ENCODE measurements around the gene SAMD4B.
"Not testable (repeated sequence)": the region's sequence is repeated elsewhere in the genome, so short reads cannot be mapped to it uniquely, and the experiment has no call there.

Gene SAMD4B

DNA sequence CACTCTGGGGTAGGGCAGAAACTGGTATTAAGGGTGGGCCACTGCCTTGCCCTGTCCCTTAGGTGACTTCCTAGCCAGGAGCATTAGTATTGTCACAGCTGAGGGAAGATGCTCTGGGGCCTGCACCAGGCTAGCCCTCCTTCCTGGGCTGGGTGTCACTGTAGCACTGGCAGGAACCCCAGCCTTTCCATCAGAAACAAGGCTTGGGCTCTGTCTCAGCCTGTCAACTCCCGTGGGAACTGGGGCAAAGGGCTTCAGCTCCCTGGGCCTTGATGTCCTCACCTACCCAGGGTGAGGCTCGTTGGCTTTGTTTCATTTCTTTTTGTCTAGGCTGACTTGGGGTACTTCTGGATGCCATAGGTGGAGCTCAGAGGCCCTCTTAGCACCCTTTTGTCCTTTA, 30.7 kb downstream of the SAMD4B start:
- DNase-seq, result no peak

DNA sequence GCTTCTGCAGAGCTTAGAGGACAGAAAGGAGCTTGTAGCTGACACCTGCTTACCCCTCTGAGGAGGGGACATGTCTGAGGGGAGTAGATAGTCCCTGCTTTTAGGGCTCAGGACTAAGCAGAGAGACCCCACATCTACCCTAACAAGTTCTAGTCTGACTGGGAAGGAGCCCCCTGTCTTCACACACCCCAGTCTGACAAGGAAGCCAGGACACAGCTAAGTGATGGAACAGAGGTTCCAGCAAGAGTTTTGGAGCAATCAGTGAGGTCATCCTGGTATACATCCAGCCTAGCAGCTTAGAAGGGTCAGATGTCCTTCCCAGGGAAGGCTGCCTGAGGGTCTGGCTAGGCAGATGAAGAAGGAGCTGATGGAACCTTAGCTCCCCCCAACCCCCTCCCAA, 33.7 kb downstream of the SAMD4B start:
- DNase-seq, result no peak

DNA sequence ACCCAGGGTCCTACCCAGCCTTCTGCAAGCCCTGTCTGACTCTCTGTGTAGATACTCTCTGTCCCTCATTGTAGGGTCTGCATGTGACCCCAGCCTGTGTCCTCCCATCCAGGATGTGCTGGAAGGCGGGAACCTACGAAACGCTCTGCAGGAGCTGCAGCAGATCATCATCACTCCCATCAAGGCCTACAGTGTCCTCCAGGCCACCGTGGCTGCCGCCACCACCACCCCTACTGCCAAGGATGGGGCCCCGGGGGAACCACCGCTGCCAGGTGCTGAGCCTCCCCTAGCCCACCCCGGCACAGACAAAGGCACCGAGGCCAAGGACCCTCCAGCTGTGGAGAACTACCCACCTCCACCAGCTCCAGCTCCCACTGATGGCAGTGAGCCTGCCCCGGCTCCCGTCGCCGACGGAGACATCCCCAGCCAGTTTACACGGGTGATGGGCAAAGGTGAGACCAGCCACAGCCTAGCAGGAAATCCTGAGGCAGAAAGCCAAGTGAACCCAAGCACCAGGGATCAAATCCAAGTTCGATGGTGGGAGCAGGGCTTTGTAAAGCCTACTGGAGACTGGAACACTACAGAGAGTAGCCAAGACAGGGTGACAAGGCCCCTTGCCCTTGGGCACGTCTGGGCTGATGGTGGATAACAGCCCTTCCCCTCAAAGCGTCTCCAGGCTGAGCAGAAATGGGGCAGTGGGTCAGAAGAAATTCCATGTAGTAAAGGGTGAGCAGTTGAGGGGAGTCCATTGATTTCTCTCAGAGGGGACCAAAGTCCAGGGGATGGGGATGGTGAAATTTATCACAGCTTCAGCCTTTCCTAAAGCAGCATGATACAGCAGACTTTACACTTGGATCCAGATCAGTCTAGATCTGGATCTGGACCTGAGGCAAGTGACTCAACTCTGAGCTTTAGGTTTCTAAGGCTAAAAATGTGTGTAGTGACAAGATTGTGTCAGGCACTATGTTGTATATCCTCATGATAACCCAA, 35.4 kb downstream of the SAMD4B start:
- DNase-seq, result no peak

DNA sequence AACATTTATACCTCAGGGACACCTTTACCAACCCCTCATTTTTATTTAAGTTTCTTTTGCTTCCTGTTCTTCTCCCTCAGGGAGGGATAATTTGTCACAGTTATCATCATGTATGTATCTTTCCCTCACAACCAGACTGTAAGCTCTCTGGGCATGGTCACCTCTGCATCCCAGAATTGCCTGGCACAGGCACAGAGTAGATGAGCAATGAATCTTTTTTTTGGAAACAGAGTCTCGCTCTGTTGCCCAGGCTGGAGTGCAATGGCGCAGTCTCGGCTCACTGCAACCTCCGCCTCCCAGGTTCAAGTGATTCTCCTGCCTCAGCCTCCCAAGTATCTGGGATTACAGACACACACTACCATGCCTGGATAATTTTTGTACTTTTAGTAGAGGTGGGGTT, 37.1 kb downstream of the SAMD4B start:
- DNase-seq, result not testable (repeated sequence)

DNA sequence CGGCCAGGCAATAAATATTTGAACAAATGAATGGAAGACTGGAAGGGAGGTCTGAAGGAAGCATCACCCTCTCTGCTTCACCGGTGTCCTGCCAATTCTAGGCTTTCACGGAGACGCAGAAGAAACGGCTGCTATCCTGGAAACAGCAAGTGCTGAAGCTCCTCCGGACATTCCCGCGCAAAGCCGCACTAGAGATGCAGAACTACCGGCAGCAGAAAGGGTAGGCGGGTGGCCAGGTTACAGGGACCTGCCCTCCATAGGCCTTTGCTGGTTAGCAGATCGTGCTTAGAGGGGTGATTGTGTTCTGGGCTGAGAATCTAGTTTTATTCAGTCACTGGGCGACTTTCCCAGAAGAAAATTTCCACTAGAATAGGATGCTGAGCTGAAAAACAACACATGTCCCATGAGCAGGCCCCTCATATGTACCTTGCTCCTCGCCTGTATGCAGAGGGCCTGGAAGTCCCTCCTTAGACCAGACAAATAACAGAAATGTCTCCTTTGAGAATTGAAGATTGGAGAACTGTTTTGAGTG, 37.7 kb downstream of the SAMD4B start:
- DNase-seq, result no peak

DNA sequence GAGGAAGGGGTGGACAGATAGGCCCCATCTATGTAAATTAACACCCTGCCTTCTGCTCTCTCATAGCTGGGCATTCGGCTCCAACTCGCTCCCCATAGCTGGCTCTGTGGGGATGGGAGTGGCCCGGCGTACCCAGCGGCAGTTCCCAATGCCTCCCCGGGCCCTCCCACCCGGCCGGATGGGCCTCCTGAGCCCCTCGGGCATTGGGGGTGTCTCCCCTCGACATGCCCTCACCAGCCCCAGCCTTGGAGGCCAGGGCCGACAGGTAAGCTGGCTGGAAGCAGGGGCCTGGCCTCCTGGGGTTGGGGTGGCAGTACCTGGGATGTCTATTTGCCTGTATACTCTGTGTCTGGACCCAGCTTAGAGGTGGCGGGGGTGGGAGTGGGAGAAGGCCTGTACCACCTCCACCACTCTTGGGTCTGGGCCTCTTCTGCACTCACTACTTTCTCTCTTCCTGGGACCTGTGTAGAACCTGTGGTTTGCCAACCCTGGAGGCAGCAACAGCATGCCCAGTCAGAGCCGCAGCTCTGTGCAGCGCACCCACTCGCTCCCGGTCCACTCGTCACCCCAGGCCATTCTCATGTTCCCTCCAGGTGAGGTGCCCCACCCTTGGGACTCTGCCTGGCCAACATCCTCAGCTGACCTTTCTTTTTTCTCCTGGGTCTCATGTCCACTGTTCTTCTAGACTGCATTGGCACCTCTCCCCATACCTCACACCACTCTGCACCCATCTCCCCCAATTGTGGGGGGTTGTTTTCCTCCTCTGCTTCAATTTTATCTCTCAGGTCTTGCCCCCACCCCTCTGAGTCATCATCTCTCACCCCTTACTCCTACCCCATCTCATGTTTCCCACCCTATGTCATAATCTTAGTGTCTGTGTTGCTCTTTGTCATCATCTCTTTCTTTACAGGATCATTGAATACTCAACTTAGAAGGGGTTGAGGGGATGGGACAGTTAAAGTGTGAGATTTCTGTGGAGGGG, 38.6 kb downstream of the SAMD4B start:
- DNase-seq, result no peak

DNA sequence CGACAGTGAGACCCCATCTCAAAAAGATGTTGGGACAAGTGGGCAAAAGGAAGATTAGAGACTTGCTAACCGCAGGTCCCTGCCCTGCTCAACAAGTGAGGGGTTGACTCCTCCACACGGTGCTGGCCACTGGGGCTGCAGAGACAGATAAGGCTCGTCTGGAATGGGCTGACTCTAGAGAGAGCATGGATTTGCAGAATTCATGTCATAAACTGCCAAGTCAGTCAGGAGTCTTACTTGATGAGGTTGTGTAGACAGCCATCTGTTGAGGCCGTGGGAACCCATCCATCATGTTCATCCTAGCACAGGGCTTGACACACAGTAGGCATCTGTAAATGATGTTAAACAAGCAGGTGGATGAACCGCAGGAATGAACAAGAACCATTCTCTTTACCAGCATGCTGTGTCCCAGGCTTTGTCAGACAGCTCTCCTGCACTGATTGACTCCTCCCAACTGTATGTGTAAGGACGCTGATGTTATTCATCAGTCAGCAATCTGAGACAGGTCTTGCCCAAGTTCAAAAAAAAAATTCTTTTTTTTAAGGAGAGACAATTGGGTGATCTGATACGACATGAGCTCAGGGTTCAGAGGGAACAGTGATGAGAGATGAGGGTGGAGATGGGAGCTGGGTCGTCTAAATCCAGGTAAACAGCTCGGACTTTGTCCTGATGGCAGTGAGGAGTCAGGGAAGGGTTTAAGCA, 39.8 kb downstream of the SAMD4B start:
- no peak for DNase-seq

DNA sequence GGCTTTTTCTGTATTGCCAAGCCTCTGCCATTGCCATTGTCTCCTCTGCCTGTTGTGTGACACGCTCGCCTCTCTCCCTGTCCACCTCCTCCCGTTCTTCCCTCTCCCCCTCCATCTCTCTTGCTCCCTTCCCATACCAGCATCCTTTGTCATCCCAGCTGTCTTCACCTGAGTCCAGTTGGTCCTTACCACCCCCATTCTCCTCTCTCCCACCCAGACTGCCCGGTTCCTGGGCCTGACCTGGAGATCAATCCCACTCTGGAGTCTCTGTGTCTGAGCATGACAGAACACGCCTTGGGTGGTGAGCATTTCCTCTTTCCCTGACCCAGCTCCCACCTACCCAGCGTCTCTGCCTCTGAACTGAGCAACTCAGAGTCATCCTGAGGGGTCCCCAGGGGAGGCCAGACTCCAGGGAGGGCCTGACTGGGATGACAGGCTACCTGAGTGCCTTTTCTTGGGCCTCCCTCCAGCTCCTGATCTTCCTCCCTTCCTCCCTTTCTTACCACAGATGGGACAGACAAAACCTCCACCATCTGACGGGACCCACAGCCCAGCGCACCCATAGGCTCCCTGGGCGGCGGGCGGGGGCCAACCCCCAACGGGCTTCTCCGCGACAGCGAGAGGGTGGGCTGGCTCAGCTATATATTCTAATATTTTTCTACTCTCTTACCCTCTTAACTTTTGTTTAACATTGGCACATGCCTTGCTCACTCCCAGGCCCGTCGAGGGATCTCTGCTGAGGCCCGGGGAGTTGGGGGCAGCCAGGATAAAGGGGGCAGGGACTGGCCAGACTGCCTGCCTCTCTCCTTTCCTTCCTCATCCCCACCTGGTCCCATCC, 41.0 kb downstream of the SAMD4B start:
- no peak for DNase-seq

DNA sequence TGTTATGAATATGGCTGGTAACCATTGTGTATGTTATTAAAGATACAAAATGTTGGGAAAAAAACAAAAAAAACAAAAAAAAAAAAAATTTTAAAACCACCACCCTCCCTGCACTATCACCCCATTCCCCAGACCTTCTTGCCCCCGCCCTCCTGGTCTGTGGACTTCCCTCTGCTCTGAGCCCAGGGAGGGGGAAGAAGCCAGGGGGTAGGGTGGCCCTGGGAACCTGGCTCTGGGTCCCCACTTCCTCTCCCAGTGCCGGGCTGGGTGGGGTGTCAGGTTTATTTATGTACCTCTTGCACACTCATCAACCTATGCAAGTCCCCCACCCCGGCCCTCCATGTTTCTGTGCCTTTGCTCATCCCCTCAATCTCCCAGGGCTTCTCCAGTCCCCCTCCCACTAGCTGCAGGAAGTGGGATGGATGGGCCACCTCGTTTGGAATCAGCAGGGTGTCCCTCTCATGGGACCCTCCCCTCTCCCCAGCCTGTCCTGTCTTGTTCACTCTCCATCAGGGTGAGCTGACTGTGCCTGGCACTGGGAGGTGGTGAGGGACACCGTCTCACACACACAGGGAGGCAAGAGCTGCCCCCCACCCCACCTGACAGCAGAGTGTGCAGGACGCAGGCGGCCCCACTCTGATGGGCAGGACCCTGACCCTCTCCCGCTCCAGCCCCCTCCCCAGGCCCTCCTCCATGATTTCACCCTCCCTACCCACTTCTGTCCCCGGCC, 42.8 kb downstream of the SAMD4B start:
- DNase-seq, result no peak

DNA sequence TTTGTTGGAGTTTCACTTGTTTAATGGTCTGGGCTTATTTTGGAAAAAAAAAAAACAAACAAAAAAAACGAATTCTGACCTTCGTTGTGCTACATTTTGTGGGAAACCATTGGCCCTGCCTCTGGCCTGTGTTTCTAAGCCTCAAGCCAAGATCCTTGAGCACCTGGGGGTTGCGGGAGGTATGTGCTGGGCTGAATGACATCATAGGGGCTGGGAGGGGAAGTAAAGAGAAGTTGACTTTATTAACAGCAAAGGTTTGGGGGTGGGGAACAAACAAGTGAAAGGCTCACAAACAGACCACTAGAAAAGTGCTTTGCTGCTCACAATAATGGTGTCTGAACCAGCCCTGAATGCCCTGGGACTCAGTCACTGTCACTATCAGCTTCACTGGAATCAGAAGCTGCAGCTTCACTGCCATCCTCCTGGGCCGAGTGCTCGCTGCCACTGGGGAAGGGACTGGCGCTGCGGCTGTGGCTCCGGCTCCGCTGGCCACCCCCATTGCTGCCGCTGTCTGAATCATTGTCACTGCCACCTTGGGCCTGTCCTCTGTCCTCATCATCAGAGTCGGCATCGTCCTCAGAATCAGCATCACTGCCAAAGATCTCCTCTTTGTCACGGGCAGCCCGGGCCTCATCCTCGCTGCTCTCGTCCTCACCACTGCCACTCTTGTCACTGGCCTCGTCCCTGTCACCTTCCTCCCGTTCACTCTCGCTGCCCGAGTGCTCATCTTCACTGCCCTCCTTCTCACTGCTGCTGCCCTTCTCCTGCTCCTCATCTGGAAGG, 43.6 kb downstream of the SAMD4B start:
- no peak for DNase-seq

DNA sequence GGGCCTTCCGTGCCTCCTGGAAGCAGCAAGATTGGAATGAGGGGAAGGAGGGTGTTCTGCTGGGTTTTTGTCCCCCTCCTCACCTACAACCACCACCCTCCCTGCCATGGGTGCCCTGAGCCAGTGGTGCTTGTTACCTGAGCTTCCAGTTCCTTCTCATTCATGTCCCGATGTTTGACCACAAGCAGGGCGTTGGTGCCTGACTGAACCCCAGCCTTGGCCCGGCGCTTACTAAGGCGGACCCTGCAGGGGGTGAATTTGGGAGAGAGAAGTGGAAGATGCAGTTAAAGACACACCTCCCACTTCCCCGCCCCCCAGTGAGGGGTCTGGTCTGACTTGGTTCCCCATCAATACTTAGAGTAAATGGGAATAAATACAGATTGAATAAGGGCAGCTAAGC, 44.3 kb downstream of the SAMD4B start:
- DNase-seq, result no peak

DNA sequence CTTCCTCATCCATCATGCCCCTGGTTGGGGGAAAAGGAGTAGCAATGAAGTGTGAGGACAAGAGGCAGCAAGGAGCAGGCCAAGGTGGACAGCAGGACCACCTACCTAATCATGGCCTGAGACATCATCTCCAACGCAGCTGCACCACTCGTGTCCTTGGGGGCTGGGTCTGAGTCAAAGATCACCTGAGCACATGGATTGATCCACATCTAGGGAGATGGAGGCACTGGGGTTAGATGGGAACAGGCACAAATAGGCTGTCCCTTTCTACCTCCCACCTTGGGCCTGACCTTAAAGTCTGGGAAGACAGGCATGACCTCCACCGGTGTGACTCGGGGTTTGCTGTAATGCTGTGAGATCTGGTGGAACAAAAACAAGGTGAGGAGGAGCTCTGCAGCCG, 46.4 kb downstream of the SAMD4B start:
- no peak for DNase-seq

DNA sequence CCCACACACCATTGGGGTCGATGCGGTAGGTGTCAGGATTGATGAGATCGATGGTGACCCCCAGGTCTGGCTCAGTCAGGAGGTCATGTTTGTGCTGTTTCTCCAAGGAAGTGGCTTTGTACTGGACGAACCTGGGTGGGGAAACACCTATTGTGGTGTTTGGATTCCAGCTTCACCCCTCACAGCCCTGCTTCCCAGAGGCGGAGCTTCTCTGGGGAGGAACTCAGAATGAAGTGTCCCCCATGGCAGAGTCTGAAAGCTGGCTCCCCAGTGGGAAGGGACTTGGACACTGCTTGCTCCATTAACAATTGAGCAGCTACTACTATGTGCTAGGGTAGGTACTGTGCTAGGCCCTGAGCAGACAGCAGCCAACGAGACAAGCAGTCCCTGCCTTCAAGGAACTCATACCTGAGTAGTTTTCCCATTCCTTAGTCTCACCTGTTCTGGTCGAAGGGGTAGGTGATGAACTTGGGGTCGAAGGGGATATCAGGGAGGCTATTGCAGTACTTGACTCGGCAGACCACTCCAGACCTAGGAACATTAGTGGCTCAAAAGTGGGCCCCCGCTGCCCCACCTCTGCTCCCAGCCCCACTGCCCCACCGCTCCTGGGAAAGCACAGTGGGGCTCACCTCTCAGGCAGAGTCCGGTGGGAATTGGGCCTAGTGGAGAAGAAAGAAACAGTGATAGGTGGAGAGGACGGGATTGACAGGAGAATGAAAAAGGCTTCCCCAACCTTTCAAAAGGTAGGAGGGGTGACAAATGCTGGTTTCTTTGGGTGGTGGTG, 47.6 kb downstream of the SAMD4B start:
- no peak for DNase-seq

DNA sequence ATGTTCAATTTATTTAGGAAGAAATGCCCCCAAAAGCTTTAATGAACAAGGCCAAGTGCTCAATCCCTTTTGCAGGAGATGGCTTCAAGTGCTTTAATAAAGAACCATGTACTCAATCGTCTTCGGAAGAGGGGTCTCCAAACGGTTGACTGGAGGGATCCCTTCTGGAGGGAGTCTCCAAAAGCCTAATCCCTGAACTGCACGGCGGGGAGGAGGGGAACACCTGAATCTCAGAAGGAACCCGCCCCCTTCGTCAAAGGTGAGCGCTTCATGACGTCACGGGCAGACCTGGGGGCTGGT, 48.2 kb downstream of the SAMD4B start:
- DNase-seq, result no peak

DNA sequence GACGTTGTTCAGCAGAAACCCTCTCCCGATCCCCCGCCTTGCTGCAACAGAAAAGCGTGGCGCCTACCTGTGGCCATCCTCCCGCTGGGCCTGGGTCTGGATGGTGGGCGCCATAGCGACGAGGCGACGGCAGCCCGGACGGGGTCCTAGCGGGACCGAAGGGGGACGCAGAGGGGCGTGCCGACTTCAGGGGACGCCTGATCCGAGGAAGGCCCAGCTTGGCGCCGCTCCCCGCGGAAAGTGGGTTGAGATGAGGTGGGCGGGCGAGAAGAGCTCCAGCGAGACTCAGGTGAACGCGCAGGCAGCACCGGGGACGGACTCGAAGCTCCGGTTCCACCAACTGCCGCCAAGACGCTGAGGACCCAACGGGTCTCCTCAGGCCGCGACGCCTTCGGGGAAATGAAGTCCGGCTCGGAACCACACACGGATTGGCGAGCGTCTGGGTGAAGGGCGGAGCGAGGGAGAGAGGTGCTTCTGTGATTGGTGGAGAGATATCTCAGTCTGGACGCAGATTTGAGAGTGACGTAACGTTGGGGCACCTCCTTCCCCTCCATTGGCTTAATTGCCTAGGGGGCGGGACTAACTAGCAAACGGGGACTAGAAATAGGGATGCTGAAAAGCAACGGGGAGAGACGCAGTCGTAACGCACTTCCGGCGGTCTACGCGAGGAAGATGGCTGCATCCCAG, 48.7 kb downstream of the SAMD4B start, which contains the start of the genes MED29 and PAF1:
Gene MED29, plus strand, starts transcription at position 628 of the 687 bp plus-strand sequence. Its CDS starts 45 bp downstream, at position 673.
Gene PAF1, minus strand, starts transcription at position 356 of the 687 bp plus-strand sequence. Its CDS starts 242 bp downstream, at position 114.
- DNase-seq, result peak; percentile 99

DNA sequence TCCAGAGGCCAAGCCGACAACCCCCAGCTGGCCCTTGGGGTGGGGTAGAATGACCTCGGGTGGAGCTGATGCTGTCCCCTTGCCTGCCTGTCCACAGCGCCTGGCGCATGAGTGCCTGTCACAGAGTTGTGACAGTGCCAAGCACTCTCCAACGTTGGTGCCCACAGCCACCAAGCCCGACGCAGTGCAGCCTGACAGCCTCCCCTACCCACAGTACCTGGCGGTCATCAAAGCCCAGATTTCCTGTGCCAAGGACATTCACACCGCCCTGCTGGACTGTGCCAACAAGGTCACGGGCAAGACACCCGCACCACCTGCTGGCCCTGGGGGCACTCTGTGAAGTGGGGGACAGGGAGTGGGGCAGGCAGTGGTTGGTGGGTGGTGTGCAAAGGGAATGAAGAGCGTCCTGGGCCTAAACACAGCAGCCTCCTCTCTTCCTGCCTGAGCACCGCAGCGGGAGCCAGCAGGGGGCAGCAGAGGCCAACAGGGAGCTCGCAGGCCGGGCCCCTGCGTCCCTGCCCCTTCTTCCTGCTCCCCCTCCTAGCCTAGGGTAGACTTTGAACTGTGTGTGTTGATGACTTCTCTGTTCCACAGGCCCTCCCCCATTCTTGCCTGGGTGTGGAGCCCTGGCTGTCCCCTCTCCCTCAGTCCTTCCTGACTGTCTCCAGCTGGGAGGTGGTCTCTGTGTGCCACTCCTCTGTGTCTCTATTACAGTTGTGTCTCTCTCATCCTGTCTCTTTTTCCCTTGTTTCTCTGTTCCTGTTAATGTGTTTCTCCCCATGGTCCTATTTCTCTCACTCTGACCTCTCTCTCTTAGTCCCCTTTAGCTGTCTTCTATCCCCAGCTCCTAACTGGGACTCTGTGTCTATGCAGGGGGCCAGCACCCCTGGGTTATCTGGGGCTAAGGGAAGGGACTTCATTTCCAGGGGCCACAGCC, 55.4 kb downstream of the SAMD4B start:
- DNase-seq, result peak; percentile 41

DNA sequence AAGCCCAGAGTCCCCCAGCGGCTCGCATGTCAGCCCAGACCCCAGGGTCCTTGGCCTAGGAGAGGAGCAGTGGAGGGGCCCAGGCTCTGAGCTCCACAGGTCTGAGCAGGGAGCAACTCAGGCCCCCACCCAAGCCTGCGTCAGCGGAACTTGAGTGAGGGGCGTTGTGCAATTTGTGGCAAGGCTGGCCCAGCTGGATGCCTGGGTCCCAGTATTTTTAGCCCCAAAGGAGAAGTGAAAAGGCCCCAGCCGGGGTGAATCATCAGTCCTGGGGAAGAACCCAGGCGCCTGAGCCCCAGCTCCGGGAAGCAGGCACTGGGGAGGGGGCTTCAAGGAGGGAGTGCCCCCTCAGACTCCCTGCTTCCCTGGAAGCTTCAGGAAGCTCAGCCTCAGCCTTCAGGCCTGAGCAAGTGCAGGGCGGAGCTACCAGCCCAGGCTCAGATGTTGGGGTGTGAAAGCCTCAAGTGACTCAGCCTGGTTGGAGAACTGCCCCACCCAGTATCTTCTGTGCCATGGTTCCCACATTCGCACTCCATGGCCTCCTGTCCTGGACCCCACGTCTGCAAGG, 56.2 kb downstream of the SAMD4B start:
- DNase-seq, result no peak
